Mesothelial cell of epicardium (in vitro differentiated cells): ENCODE measurements around the gene LEMD2. TPM values are rescaled to one million over a fixed set of nuclear protein-coding genes. Genes with fewer than 3 reads are reported as not detected.

ENCODE experiments used
- DNase-seq, 2 experiments: peaks; one replicate each; pipeline ENCODE4 v3.0.0; 2021; ENCODE audit warnings: low spot score in 2 of 2; ENCODE audit not compliant: unreplicated experiment in 2 of 2
- H3K27ac Mint-ChIP-seq: 2 replicates; pipeline ENCODE4 v1.8.0; 2021; ENCODE audit warnings: mixed read lengths
- H3K27me3 Mint-ChIP-seq: 2 replicates; pipeline ENCODE4 v1.8.0; 2021; ENCODE audit warnings: low read depth, mixed read lengths
- H3K36me3 Mint-ChIP-seq: 2 replicates; pipeline ENCODE4 v1.8.0; 2021; ENCODE audit warnings: mixed read lengths
- H3K4me1 Mint-ChIP-seq: 2 replicates; pipeline ENCODE4 v1.8.0; 2021; ENCODE audit warnings: mixed read lengths
- H3K4me3 Mint-ChIP-seq: 2 replicates; pipeline ENCODE4 v1.8.0; 2021; ENCODE audit warnings: mild to moderate bottlenecking, moderate library complexity, mixed read lengths
- H3K9me3 Mint-ChIP-seq: 2 replicates; pipeline ENCODE4 v1.8.0; 2021; ENCODE audit warnings: mixed read lengths
- total RNA-seq: library from RNA; stranded (reverse); gene quantifications from 3 replicates; pipeline ENCODE4 v1.2.1, GENCODE V29; 2021
- TF ChIP-seq, protein P1 (sequence below): fragments of 200-600 bp; sonication (generic); IDR thresholded peaks from one replicate; pipeline ENCODE4 v1.5.0; 2021; ENCODE audit warnings: antibody characterized with exemption; ENCODE audit not compliant: unreplicated experiment

LEMD2 gene
- total RNA-seq, 1 donor from 2014 or later = 85.3 TPM

DNA sequence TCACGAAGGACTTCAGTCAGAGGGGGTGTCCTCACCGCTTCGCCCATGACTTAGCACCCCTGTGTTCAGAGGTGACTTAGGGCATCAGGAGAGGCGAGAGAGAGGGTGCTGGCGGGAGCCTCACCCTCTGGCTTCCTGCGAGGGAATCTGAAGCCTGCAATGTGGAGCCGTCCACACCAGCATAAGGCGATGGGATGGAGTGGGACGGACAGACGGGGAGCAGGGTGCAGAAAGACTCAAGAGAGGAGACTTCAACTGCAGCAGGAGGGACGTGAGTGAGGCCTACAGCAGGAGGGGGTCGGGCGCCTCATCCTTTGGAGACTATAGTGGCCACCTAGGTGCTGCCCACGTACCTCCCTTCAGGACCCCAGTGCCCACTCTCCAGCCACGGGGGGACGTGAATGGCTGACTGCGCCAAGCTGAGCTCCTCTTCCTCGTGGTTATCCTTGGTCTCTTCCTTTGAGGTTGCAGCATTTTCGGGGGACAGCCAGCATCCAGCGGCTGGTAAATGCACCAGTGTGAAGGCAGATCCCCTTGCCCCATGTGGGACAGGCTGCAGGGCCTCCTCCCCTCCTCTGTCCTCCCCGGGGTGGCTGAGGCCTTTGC lies 41.8 kb upstream of the LEMD2 start:
- H3K27me3 Mint-ChIP-seq = peaks cover 29% of the 10 kb centered on the region

GRCh38 chr6:33828764-33829731 lies 40.1 kb upstream of the LEMD2 start:
- H3K27ac Mint-ChIP-seq = no peak overlapping the region
- no peaks in the 10 kb centered on the region for H3K9me3 Mint-ChIP-seq
- H3K4me1 Mint-ChIP-seq = peaks cover 5% of the 10 kb centered on the region
- H3K27me3 Mint-ChIP-seq = peaks cover 29% of the 10 kb centered on the region
- TF ChIP-seq, protein P1, sequence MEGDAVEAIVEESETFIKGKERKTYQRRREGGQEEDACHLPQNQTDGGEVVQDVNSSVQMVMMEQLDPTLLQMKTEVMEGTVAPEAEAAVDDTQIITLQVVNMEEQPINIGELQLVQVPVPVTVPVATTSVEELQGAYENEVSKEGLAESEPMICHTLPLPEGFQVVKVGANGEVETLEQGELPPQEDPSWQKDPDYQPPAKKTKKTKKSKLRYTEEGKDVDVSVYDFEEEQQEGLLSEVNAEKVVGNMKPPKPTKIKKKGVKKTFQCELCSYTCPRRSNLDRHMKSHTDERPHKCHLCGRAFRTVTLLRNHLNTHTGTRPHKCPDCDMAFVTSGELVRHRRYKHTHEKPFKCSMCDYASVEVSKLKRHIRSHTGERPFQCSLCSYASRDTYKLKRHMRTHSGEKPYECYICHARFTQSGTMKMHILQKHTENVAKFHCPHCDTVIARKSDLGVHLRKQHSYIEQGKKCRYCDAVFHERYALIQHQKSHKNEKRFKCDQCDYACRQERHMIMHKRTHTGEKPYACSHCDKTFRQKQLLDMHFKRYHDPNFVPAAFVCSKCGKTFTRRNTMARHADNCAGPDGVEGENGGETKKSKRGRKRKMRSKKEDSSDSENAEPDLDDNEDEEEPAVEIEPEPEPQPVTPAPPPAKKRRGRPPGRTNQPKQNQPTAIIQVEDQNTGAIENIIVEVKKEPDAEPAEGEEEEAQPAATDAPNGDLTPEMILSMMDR = no peak
- no peak for DNase-seq
- no peak overlapping the region for H3K4me3 Mint-ChIP-seq
- no peaks in the 10 kb centered on the region for H3K36me3 Mint-ChIP-seq

More for the DNA sequence above, 41.8 kb upstream of the LEMD2 start:
- H3K4me3 Mint-ChIP-seq = no peak overlapping the region
- H3K9me3 Mint-ChIP-seq = peaks cover 5% of the 10 kb centered on the region
- no peak for DNase-seq
- no peaks in the 10 kb centered on the region for H3K36me3 Mint-ChIP-seq
- H3K4me1 Mint-ChIP-seq = no peaks in the 10 kb centered on the region
- no peak overlapping the region for H3K27ac Mint-ChIP-seq
- TF ChIP-seq, protein P1 = no peak

- H3K27me3 Mint-ChIP-seq = peaks cover 29% of the 10 kb centered on the region
- H3K9me3 Mint-ChIP-seq = no peaks in the 10 kb centered on the region
- DNase-seq = no peak
- TF ChIP-seq, protein P1 = no peak
- no peak overlapping the region for H3K27ac Mint-ChIP-seq
- H3K36me3 Mint-ChIP-seq = no peaks in the 10 kb centered on the region
- H3K4me1 Mint-ChIP-seq = peaks cover 5% of the 10 kb centered on the region
- H3K4me3 Mint-ChIP-seq = no peak overlapping the region
These were observed 39.5 kb upstream of the LEMD2 start for GRCh38 chr6:33828452-33828763.

DNA sequence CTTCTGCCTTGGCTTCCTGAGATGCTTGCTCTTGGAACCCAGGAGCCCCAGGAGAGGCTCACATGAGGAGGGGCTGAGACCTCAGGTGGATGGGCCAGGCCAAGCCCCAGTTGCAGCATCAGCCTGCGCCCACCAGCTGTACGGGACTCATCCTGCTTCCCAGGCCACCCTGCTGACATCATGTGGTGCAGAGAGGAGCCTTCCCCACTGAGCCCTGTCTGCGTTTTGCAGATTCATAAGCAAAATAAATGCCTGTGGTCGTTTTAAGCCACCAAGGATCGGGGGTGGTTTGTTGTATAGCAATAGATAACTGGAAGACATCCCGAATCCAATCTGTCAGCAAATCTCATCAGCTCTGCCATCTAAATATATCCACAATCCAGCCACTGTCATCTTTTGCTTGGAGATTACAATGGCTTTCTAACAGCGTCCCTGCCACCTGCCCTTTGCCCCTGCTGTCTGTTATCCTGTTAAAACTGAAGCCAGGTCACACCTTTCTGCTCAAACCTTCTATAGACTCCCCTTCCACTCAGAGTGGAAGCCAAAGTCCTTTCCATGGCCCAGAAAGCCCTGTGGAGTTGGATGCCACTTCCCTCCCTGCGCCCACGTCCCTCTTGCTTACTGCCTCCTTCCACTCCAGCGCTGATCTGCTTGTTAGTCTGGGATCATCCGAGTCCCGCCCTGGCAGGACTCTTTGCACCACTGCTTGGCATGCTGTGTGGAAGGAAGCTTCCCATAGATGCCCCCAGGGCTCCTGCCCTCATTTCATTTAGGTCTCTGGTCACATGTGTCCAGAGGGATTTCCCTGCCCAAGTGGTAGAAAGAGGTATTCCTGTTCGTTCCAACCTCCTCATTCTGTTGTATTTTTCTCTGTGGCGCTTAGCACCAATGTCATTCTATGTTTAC lies 38.9 kb upstream of the LEMD2 start:
- no peak for DNase-seq
- no peak overlapping the region for H3K4me3 Mint-ChIP-seq
- H3K27me3 Mint-ChIP-seq = peaks cover 32% of the 10 kb centered on the region
- H3K36me3 Mint-ChIP-seq = no peaks in the 10 kb centered on the region
- no peaks in the 10 kb centered on the region for H3K9me3 Mint-ChIP-seq
- TF ChIP-seq, protein P1 = no peak
- H3K4me1 Mint-ChIP-seq = peaks cover 5% of the 10 kb centered on the region
- H3K27ac Mint-ChIP-seq = no peak overlapping the region

DNA sequence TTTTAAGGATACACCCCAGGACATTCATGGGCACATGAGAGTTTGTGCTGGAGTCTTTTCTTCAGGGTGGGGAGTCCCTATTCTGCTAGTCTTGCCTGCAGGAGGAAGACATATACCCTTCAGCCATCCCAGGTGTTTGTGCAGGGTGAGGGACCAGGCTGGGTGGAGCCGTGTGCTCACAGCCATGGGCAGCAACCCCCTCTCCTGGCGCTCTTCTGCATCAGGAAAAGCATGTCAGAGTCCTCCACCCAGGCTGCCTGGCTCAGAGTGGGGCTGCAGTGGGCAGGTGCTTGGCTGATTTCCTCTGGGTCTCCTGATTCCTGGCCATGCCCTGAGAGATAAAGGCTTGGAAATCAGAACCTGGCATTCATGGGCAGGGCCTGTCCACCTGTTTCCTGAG lies 37.6 kb upstream of the LEMD2 start:
- Mint-ChIP-seq H3K27ac (no peak overlapping the region), H3K27me3 (peaks cover 33% of the 10 kb centered on the region), H3K36me3 (no peaks in the 10 kb centered on the region), H3K4me3 (no peak overlapping the region), H3K4me1 (peaks cover 5% of the 10 kb centered on the region), H3K9me3 (no peaks in the 10 kb centered on the region)
- TF ChIP-seq, protein P1 = no peak
- no peak for DNase-seq
